ENCODE measurements around the gene RABL3. TPM values are rescaled to one million over a fixed set of nuclear protein-coding genes. Genes with fewer than 3 reads are reported as not detected.
A peak's percentile ranks its signal among the peaks of the same experiment; 100 is the strongest.
"Not testable (repeated sequence)": the region's sequence is repeated elsewhere in the genome, so short reads cannot be mapped to it uniquely, and the experiment has no call there.

Gene RABL3
- total and polyA plus RNA-seq, 7 donors = 10.3 to 34.0 (median 22.5) TPM

DNA sequence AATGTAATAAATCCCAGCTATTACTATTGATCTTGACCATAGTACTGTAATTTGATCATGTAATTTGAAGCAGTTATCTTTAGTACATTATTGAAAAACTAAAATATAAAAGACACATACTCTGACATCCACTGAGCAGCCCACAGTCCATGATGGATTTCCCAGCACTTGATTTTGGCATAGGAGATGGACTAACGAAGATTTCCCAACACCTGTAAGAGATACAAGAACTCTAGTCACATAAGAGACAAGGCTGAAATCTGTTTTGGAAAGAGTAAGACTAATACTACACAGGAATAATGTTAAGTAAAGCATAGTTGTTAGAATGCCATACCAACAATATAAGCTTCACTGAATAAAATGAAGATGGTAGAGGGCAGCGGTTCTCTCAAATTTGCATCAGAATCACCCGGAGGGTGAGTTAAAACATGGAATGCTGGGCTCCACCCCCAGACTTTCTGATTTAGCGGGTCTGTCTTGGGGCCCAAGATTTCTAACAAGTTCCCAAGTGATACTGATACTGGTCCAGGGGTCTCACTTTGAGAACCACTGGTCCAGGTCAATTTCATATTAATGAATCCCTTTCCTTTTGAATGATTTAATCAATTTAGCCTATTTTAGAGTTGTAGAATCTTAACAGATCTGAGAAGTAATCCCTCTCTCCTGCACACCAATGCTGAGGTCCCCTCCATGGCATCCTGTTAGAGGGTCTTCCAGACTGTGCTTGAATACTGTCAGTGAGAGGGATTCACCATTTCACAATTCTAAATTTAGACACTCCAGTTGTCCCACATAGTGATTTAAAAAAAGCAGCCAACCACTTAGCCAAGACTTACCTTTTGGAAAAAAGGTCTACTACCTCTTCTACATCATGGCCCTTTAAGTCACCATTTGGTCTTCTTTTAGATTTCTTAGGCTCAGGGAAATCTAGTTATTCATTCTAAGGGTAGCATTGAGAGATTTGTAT, 11.5 kb downstream of the RABL3 start:
- H3K9me3 ChIP-seq = no peaks in the 10 kb centered on the region
- peaks cover 5% of the 10 kb centered on the region for H3K4me1 ChIP-seq
- 71 to 81% (median 78%) methylated on average over 4 of the region's 4 CpGs for WGBS, 3 donors
- ATAC-seq (peak in 3 of 4 donors; percentile 40 to 89 (median 48)), DNase-seq (no peak)
- intact Hi-C loops (cut with DNase I) = no loop called here
- no peak overlapping the region for H3K4me3 ChIP-seq
- H3K36me3 ChIP-seq (ENCODE audit: insufficient read depth in 1 of 2, low read depth in 1 of 2) = peaks cover 0 to 10% of the 10 kb centered on the region in 2 donors
- H3K27me3 ChIP-seq (ENCODE audit: insufficient read depth in 3 of 3, low read length in 2 of 3) = no peaks in the 10 kb centered on the region
- H3K27ac ChIP-seq = no peak overlapping the region
- TF ChIP-seq, protein P1, sequence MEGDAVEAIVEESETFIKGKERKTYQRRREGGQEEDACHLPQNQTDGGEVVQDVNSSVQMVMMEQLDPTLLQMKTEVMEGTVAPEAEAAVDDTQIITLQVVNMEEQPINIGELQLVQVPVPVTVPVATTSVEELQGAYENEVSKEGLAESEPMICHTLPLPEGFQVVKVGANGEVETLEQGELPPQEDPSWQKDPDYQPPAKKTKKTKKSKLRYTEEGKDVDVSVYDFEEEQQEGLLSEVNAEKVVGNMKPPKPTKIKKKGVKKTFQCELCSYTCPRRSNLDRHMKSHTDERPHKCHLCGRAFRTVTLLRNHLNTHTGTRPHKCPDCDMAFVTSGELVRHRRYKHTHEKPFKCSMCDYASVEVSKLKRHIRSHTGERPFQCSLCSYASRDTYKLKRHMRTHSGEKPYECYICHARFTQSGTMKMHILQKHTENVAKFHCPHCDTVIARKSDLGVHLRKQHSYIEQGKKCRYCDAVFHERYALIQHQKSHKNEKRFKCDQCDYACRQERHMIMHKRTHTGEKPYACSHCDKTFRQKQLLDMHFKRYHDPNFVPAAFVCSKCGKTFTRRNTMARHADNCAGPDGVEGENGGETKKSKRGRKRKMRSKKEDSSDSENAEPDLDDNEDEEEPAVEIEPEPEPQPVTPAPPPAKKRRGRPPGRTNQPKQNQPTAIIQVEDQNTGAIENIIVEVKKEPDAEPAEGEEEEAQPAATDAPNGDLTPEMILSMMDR (IDR thresholded peaks at IDR 0.05) = no peak

DNA sequence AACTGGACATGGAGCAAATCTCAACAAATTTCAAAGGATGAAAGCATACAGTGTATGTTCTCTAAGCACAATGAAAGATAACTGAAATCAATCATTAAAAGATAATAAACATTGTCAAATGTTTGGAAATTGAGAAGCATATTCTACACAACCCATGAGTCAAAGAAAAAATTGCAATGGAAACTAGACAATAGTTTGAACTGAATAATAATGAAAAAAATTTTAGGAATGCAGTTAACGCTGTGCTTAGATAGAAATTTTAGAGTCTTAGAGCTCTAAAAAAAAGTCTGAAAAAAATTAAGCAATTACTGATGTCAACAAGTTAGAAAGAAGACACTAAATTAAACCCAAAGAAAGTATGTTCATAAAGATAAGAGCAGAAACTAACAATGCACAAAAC, 15.5 kb downstream of the RABL3 start:
- WGBS, 3 donors = 80 to 94% (median 85%) methylated on average over 1 of the region's 1 CpG
- TF ChIP-seq, protein P1 (IDR thresholded peaks at IDR 0.05) = no peak

DNA sequence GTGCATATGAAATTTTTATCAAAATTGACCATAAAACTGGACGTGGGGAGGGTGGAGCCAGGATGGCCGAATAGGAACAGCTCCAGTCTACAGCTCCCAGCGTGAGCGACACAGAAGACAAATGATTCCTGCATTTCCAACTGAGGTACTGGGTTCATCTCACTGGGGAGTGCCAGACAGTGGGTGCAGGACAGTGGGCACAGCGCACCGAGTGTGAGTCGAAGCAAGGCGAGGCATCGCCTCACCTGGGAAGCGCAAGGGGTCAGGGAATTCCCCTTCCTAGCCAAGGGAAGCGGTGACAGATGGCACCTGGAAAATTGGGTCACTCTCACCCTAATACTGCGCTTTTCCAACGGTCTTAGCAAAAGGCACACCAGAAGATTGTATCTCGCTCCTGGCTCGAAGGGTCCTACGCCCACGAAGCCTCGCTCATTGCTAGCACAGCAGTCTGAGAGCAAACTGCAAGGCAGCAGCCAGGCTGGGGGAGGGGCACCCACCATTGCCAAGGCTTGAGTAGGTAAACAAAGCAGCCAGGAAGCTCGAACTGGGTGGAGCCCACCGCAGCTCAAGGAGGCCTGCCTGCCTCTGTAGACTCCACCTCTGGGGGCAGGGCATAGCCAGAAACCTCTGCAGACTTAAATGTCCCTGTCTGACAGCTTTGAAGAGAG, 23.0 kb downstream of the RABL3 start:
- intact Hi-C loops (cut with DNase I); H3K27ac ChIP-seq; ATAC-seq; H3K4me1 ChIP-seq; H3K27me3 ChIP-seq (ENCODE audit: insufficient read depth in 3 of 3, low read length in 2 of 3); H3K36me3 ChIP-seq (ENCODE audit: insufficient read depth in 1 of 2, low read depth in 1 of 2); H3K9me3 ChIP-seq: not testable (repeated sequence)
- DNase-seq = peak; percentile 33 to 59
- WGBS, 3 donors = 64 to 71% (median 69%) methylated on average over 20 of the region's 20 CpGs
- peak overlapping the region; percentile 51 for H3K4me3 ChIP-seq

More for the DNA sequence above, 15.5 kb downstream of the RABL3 start:
- DNase-seq (no peak), ATAC-seq (no peak)
- H3K36me3 ChIP-seq (ENCODE audit: insufficient read depth in 1 of 2, low read depth in 1 of 2) = peaks cover 0 to 10% of the 10 kb centered on the region in 2 donors
- H3K4me1 ChIP-seq = peaks cover 5% of the 10 kb centered on the region
- no peaks in the 10 kb centered on the region for H3K27me3 ChIP-seq (ENCODE audit: insufficient read depth in 3 of 3, low read length in 2 of 3)
- no peak overlapping the region for H3K4me3 ChIP-seq
- intact Hi-C loops (cut with DNase I) = no loop called here
- no peak overlapping the region for H3K27ac ChIP-seq
- no peaks in the 10 kb centered on the region for H3K9me3 ChIP-seq

DNA sequence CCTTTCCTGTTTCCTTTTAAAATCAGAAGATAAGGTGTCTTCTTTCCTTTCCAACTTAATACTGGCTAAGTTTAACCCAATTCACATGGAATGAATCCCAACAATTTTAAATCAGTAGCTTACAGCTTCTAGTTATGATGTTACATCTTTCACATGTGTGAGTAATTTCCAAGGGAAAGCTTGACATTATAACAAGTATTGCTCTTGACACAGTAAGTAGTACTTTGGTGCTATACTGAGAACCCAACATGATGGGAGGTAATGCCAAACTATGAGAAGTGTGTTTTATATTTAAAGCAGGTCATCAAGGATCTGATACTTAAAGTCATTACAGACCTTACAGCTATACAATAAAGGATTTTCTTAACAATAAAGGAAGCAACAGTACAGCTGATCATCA, 29.1 kb downstream of the RABL3 start:
- Histone ChIP-seq H3K9me3 (no peaks in the 10 kb centered on the region), H3K27me3 (ENCODE audit: insufficient read depth in 3 of 3, low read length in 2 of 3) (no peaks in the 10 kb centered on the region), H3K4me3 (no peak overlapping the region), H3K36me3 (ENCODE audit: insufficient read depth in 1 of 2, low read depth in 1 of 2) (peaks cover 0 to 17% of the 10 kb centered on the region in 2 donors), H3K27ac (no peak overlapping the region), H3K4me1 (no peaks in the 10 kb centered on the region)
- no peak for DNase-seq
- TF ChIP-seq, protein P1 (IDR thresholded peaks at IDR 0.05) = no peak
- ATAC-seq = no peak
- intact Hi-C loops (cut with DNase I) = no loop called here

DNA sequence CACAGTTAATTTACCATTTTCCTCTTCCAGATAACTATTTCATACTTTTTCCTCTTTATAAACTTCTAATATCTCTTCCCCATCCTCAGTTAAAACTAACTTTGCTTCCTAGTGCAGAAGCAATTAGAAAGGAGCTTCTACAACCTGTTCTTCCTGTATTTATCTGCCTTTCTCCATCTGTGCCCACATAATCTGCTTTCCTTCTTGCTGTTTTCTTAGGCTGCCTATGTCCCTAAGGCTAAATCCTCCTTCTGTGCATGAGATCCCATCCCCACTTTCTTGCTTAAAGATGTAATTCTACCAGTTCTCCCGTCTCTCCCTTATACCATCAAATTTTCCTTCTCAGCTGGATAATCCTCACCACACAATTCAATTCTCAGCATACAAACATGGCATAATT, 31.9 kb downstream of the RABL3 start:
- Histone ChIP-seq H3K4me3 (no peak overlapping the region), H3K27ac (no peak overlapping the region), H3K4me1 (no peaks in the 10 kb centered on the region), H3K9me3 (no peaks in the 10 kb centered on the region), H3K27me3 (ENCODE audit: insufficient read depth in 3 of 3, low read length in 2 of 3) (no peaks in the 10 kb centered on the region), H3K36me3 (ENCODE audit: insufficient read depth in 1 of 2, low read depth in 1 of 2) (peaks cover 0 to 27% of the 10 kb centered on the region in 2 donors)
- TF ChIP-seq, protein P1 (IDR thresholded peaks at IDR 0.05) = no peak
- 91 to 100% (median 96%) methylated on average over 1 of the region's 1 CpG for WGBS, 3 donors
- intact Hi-C loops (cut with DNase I) = no loop called here
- no peak for ATAC-seq
- no peak for DNase-seq
